Measurements from ENCODE around the gene TRAK1.

The TRAK1 gene

DNA sequence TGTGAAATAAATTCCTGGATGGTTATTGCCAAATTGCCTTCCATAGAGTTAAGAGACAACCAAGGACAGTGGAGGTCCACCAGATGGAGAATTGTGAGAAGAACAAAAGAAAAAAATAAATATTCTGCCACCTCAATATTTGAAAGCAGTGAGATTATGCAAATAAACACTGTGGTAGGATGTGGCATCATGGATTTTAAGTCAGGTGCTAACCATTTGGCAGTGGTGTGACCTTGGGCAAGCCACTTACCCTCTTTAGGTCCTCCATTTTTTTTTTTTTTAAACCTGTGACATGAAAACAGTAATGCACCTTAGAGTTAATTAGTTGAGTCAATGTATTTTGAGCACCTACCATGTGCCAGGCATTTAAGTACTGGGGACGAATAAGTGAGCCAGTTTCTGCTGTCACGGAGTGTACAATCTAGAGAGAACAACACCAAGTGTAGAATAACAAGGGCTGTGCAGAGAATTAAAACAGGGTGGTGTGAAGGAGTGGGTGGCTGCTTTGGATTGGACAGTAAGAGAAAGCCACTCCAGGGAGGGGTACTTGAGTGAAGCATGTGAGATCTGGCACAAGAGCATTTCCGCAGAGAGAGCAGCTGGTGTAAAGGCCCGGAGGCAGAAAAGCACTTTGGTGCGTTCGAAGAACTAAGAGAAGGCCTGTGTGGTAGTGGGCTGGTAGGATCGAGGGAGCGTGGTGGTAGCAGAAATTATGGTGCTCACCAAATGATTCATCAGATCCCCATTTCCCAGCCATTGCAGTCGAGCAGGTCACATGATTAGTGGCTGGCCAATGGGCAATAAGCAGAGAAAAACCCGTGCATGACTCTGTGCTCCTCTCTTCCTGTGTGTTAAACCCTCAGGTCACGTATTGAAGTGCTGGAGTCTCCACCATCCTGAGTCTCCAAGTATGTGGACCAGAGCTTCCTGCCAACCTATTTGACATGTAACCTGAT, 135.6 kb downstream of the TRAK1 start:
- H3K27ac ChIP-seq (replicated peaks): no peak overlapping the region
- no peak for DNase-seq (ENCODE audit: low read depth in 1 of 2, low spot score in 1 of 2)
- TF ChIP-seq SPI1 (IDR thresholded peaks at IDR 0.05; ENCODE audit: borderline replicate concordance, low read depth) (no peak), GABPA (IDR thresholded peaks at IDR 0.05; ENCODE audit: low read depth) (no peak), POLR2AphosphoS5 (IDR thresholded peaks at IDR 0.05; ENCODE audit: low read depth) (no peak), REST (IDR thresholded peaks at IDR 0.05; ENCODE audit: insufficient replicate concordance, low read depth) (no peak)
- TF ChIP-seq, protein P1, sequence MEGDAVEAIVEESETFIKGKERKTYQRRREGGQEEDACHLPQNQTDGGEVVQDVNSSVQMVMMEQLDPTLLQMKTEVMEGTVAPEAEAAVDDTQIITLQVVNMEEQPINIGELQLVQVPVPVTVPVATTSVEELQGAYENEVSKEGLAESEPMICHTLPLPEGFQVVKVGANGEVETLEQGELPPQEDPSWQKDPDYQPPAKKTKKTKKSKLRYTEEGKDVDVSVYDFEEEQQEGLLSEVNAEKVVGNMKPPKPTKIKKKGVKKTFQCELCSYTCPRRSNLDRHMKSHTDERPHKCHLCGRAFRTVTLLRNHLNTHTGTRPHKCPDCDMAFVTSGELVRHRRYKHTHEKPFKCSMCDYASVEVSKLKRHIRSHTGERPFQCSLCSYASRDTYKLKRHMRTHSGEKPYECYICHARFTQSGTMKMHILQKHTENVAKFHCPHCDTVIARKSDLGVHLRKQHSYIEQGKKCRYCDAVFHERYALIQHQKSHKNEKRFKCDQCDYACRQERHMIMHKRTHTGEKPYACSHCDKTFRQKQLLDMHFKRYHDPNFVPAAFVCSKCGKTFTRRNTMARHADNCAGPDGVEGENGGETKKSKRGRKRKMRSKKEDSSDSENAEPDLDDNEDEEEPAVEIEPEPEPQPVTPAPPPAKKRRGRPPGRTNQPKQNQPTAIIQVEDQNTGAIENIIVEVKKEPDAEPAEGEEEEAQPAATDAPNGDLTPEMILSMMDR (IDR thresholded peaks at IDR 0.05; ENCODE audit: insufficient read depth, low read length): no peak

DNA sequence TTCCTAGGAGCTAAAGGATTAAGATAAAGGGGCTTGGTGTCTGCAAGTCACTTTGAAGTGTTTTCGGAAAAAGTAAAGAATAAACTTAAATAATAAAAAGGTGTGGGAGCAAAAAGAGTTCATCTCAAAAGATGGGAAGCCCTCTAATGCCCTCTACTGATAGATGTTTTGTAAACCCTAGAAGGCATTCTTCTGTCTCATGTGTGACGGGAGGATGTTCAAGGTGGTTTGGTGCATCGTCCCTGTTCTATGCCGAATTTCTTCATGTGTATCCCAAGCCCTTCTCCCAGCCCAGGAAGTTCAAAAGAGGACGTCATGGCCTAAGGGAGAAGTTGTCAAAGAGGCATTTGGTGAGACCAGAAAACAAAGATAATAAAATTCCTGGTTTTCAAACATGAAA, 137.6 kb downstream of the TRAK1 start:
- TF ChIP-seq POLR2AphosphoS5 (IDR thresholded peaks at IDR 0.05; ENCODE audit: low read depth) (no peak), REST (IDR thresholded peaks at IDR 0.05; ENCODE audit: insufficient replicate concordance, low read depth) (no peak), SPI1 (IDR thresholded peaks at IDR 0.05; ENCODE audit: borderline replicate concordance, low read depth) (no peak), GABPA (IDR thresholded peaks at IDR 0.05; ENCODE audit: low read depth) (no peak)
- TF ChIP-seq, protein P1 (IDR thresholded peaks at IDR 0.05; ENCODE audit: insufficient read depth, low read length): no peak
- H3K27ac ChIP-seq (replicated peaks): no peak overlapping the region
- no peaks in the 10 kb centered on the region for H3K27me3 ChIP-seq (ENCODE audit: insufficient read depth, poor library complexity, severe bottlenecking)
- no peak for DNase-seq (ENCODE audit: low read depth in 1 of 2, low spot score in 1 of 2)
- no peak overlapping the region for H3K4me3 ChIP-seq (replicated peaks; ENCODE audit: insufficient read depth, low read length)

More for the DNA sequence above, 135.6 kb downstream of the TRAK1 start:
- Histone ChIP-seq H3K27me3 (ENCODE audit: insufficient read depth, poor library complexity, severe bottlenecking) (no peaks in the 10 kb centered on the region), H3K4me3 (replicated peaks; ENCODE audit: insufficient read depth, low read length) (no peak overlapping the region)

- no peaks in the 10 kb centered on the region for H3K27me3 ChIP-seq (ENCODE audit: insufficient read depth, poor library complexity, severe bottlenecking)
- no peak overlapping the region for H3K27ac ChIP-seq (replicated peaks)
- H3K4me3 ChIP-seq (replicated peaks; ENCODE audit: insufficient read depth, low read length): no peak overlapping the region
- TF ChIP-seq GABPA (IDR thresholded peaks at IDR 0.05; ENCODE audit: low read depth) (no peak), REST (IDR thresholded peaks at IDR 0.05; ENCODE audit: insufficient replicate concordance, low read depth) (no peak), POLR2AphosphoS5 (IDR thresholded peaks at IDR 0.05; ENCODE audit: low read depth) (no peak), SPI1 (IDR thresholded peaks at IDR 0.05; ENCODE audit: borderline replicate concordance, low read depth) (no peak)
- TF ChIP-seq, protein P1 (IDR thresholded peaks at IDR 0.05; ENCODE audit: insufficient read depth, low read length): no peak
- no peak for DNase-seq (ENCODE audit: low read depth in 1 of 2, low spot score in 1 of 2)
Measured at GRCh38 chr3:42229266-42229941, 138.2 kb downstream of the TRAK1 start.
